AG08395 (cell line): ENCODE measurements around the gene DCBLD2.
A peak's percentile ranks its signal among the peaks of the same experiment; 100 is the strongest.

Source experiments
- DNase-seq: peaks from one replicate; pipeline ENCODE4 v3.0.0; 2012; ENCODE audit warnings: mixed read lengths, low spot score

Gene DCBLD2

DNA sequence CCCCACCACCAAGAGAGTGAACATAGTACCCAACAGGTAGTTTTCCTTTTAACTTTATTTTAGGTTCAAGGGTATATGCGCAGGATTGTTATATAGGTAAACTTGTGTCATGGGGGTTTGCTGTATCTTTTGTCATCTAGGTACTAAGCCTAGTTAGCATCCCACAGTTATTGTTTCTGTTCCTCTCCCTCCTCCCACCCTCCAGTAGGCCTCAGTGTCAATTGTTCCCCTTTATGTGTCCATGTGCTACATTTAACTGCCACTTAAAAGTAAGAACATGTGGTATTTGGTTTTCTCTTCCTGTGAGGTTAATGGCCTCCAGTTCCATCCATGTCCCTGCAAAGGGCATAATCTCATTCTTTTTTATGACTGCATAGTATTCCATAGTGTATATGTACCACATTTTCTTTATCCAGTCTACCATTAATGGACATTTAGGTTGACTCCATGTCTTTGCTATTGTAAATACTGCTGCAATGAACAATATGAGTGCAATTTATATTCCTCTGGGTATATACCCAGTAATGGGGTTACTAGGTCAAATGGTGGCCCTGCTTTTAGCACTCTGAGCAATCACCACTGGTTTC, 72.2 kb downstream of the DCBLD2 start:
- no peak for DNase-seq

GRCh38 chr3:98827221-98827920, 74.1 kb downstream of the DCBLD2 start:
- no peak for DNase-seq

GRCh38 chr3:98826126-98826525, 75.4 kb downstream of the DCBLD2 start:
- DNase-seq = no peak

DNA sequence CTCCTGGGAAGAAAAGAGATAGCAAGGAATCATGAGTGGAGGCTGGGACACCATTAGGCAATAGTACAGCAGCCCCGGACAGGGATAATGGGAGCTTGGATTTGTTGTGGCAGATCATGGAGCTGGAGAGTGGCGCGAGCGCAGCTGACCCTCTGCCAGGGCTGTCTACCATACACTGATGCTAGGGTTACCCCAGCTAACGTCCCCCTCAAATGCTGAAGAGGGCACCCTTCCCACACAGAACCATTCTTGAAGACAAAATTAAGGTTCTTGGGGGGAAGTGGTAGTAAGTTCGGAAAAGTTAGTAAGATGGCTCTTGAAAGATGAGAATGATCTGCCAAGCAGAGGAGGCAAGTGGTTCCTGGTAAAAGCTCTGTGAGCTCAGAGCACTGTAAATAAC, 77.2 kb downstream of the DCBLD2 start:
- no peak for DNase-seq

GRCh38 chr3:98823791-98824190, 77.7 kb downstream of the DCBLD2 start:
- no peak for DNase-seq

DNA sequence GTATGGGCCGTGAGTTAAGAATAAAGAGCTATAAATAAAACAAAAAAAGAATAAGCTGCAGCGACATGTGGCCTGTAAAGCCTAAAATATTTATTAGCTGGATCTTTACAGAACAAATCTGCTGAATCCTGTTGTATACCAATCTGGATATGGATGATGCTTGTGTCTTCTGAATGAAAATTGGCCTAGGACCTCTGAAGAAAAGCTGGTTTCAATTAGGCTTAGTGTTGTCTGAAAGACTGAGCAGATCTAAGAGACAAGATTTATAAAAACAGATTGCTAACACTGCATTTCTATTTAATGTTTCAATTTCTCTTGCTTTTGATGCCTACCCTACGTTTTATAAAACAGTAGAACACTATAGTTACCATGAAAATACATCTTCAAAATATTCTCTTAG, 80.4 kb downstream of the DCBLD2 start:
- DNase-seq = no peak

DNA sequence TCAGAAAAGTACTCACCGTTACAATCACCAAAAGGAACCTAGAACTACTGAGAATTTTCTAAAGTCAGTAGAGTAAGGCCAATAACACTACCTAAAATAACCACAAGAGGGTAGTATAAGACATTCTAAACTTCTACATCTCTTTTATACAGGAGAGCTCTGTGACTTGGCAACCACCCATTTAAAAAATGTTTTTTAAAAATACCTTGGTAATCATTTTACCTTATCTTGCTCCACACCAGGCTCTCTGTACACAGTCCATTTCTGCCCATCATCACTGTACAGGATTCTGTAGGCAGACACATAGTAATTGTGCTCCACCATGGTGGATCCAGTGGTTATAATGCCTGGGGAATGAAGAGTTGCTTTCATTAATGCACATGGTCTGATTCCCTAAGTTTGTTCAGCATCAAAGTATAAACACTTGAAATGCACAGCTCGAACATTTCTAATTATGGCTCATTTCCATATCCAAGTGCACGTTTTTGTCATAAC, 83.9 kb downstream of the DCBLD2 start:
- DNase-seq = peak; percentile 74

- peak; percentile 33 for DNase-seq
Observed at GRCh38 chr3:98814817-98815420, 86.6 kb downstream of the DCBLD2 start.

DNA sequence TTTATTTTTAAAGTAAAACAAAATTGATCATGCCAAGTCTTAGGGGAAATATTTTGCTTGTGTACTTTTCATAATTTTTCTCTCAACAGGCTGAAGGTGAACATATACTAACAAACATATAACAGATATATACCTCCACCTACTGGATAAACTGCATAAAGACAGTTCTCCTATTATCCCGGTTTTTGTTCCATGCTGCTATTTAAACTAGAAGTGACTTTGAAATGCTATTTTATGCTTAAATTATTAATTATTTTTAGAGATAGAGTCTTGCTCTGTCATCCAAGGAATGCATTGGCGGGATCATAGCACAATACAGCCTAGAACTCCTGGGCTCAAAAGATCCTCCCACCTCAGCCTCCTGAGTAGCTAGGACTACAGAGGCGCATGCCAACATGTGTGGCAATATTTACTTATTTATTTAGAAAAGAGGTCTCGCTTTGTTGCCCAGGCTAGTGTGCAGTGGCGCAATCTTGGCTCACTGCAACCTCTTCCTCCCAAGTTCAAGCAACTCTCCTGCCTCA, 88.6 kb downstream of the DCBLD2 start:
- DNase-seq = peak; percentile 62

DNA sequence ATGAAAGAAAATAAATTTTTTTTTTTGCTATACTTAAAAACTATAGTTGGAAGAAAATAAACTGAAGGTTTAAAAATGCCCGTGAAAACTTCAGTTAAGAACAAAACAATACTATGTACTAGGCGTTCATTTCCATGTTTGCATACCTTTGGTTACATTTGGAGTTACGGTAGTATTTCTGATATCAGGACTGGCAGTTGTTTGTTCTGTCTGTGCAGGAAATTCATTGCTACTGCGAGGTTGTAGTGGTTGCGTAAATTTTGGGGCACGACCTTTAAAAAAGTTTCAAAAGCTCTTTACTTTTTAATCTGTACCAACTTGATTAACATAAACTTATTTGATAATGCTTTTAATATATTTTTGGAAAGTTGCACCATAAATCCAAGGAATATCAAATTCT, 90.4 kb downstream of the DCBLD2 start:
- no peak for DNase-seq

- DNase-seq = no peak
Observed at GRCh38 chr3:98809557-98809956, 91.9 kb downstream of the DCBLD2 start.

DNA sequence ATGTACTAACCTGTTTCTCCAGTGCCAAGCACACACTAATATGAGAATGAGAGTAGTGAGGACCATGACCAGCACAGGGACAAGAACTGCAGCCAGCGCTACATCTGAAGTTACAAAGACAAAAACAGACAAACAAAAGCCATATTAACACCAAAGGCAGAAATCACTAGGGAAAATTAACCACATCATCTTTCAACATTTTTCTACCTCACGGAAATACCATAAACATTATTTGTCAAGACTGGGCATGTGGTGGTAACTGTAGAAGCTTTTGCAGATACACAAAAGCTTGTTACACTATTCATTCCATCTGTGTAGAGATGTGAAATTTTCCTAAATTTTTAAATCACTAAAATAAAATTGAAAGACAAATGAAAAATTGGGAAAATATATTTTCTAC, 93.4 kb downstream of the DCBLD2 start:
- no peak for DNase-seq

DNA sequence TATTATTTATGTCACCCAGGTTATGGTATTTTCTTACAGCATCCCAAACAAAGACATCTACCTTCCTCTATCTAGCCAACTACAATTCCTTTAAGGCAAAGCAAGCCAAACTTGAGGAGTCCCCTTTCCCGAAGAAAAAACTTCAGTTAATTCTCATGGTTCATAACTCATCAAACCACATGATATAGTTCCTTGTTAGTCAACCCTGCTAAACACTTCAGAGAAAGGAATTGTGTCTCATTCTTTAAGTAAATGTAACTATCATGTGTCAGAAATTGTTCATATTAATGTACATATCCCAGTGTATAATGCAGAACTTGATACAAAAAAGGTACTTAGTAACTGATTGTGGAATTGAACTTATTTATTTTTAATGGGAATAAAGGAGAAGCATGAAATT, 93.9 kb downstream of the DCBLD2 start:
- no peak for DNase-seq

- DNase-seq = no peak
Observed at GRCh38 chr3:98807011-98807410, 94.5 kb downstream of the DCBLD2 start.

DNA sequence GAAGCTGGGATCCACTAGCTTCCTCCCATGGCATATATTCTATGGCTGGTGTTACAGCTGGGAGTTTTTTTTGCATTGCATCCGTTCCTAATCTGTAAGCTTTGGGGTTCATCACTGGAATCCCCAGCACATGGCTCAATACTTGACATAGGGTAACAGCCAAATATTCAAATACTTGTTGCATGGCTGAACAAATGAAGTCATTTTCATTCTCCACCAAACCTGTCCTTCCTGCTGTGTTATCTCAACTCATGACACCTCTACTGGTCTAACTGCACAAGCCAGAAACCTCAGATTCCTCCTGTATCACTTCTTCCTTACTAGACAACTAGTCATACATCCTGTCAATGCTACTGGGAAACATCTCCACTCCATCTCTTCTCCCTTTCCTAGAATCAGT, 95.0 kb downstream of the DCBLD2 start:
- DNase-seq = no peak

DNA sequence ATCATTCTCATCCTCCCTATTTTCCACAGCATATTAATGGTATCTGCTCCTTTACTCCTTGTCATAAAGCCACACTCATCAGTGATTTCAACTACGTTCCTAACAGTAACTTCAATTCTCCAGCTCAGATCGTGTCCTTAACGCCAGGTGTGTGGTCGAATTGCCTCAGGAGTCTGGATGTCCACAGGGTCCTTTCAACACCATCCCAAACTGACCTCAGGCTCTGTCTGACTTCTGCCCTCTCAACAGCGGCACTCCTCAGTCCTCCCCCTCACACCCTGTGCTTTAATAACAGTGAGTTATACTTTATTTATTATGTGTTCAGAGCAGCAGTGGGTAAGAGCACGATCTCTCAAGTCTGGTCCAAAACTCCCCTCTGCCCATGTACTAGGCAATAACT, 95.9 kb downstream of the DCBLD2 start:
- DNase-seq = no peak

GRCh38 chr3:98801043-98801747, 100.3 kb downstream of the DCBLD2 start:
- DNase-seq = no peak

- DNase-seq = no peak
Observed at GRCh38 chr3:98800401-98800800, 101.1 kb downstream of the DCBLD2 start.

DNA sequence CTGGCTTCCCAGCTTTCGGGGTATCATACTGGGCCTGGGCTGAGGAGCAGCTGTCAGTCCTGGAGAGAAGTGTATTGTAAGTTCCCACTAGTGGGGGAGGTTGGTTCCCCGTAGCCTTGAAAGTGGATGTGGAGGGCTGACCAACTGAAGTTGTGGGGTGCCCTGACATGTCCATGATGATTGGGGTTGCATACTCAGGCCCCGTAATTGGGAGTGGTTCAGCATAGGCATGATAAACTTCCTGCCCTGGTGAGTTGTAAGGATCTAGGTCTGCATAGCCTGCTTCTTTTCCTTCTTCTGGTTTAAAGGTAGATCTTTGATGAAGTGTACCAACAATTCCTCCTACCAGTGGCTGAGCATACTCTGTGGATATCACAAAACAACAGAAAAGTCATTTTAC, 102.0 kb downstream of the DCBLD2 start:
- no peak for DNase-seq

DNA sequence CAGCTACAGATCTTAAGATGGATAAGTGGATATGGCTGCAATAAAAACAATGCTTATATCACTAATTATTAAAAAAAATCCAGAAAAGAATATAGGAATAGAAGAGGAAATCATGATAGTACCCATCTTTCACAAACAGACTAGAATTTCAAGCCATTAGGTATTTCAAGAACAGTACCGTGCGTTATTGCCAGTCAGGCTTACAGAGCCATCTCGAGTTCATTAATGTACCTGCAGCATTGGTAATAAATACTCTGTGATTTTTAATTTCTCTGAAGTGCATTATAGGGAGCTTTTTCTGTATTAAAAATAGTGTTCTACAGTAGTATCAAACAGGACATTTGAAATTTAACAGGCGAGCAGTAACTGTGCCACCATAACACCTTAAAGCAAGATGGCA, 102.7 kb downstream of the DCBLD2 start:
- no peak for DNase-seq

- DNase-seq = no peak
Observed at GRCh38 chr3:98797905-98798304, 103.6 kb downstream of the DCBLD2 start.

- DNase-seq = no peak
Observed at GRCh38 chr3:98796334-98796733, 105.2 kb downstream of the DCBLD2 start.

DNA sequence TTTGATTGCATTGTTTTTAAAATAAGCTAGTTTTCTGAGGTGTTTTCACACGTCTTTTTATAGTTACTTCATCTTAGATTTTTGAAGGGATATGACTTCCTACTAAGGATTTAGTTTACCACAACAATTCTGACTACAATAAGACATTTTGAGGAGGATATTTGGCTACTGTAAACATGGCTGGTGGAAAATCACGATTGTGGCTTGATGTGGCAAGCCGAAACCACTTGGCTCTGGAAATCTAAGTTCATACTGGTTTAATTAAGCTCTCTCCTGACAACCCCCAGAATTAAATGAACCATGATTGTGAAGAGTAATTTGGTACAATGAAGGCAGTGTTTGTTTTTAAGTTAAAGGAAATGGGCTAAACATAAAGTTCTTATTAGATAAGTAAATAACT, 107.5 kb downstream of the DCBLD2 start:
- DNase-seq = peak; percentile 36
